Measurements from ENCODE around the gene CD274.
A peak's percentile ranks its signal among the peaks of the same experiment; 100 is the strongest.

Gene CD274

DNA sequence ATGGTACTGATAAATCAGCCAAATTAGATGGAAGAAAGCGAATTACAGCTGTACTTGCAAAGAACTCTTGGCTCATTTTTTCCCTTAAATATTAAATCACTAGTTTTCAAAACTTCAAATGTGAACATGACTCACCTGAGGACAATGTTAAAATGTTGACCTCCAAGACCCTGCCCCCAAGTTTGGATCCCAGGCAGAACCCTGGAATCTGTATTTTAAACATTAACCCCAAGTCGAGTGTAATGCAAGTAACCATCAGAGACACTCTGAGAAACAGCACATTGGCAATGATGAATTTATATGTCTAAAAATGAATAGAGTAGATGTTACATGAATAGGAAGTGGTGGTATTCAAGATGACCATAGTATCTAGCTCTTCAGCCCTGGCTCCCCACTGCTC, 2.3 kb upstream of the CD274 start:
- no peak for DNase-seq (ENCODE audit: extremely low read depth, insufficient read length)
- Histone ChIP-seq H3K36me3 (ENCODE audit: control insufficient read depth, insufficient read depth, low read length) (no peaks in the 10 kb centered on the region), H3K4me3 (replicated peaks; ENCODE audit: low read depth, low read length) (no peak overlapping the region), H3K27me3 (replicated peaks; ENCODE audit: control insufficient read depth, insufficient read depth, low read length) (no peaks in the 10 kb centered on the region)
- TF ChIP-seq, protein P1, sequence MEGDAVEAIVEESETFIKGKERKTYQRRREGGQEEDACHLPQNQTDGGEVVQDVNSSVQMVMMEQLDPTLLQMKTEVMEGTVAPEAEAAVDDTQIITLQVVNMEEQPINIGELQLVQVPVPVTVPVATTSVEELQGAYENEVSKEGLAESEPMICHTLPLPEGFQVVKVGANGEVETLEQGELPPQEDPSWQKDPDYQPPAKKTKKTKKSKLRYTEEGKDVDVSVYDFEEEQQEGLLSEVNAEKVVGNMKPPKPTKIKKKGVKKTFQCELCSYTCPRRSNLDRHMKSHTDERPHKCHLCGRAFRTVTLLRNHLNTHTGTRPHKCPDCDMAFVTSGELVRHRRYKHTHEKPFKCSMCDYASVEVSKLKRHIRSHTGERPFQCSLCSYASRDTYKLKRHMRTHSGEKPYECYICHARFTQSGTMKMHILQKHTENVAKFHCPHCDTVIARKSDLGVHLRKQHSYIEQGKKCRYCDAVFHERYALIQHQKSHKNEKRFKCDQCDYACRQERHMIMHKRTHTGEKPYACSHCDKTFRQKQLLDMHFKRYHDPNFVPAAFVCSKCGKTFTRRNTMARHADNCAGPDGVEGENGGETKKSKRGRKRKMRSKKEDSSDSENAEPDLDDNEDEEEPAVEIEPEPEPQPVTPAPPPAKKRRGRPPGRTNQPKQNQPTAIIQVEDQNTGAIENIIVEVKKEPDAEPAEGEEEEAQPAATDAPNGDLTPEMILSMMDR (IDR thresholded peaks at IDR 0.05; ENCODE audit: insufficient read depth, low read length, poor library complexity, severe bottlenecking), result no peak

GRCh38 chr9:5448461-5449435, 1.6 kb upstream of the CD274 start:
- no peak for DNase-seq (ENCODE audit: extremely low read depth, insufficient read length)
- Histone ChIP-seq H3K36me3 (ENCODE audit: control insufficient read depth, insufficient read depth, low read length) (no peaks in the 10 kb centered on the region), H3K27me3 (replicated peaks; ENCODE audit: control insufficient read depth, insufficient read depth, low read length) (no peaks in the 10 kb centered on the region), H3K4me3 (replicated peaks; ENCODE audit: low read depth, low read length) (no peak overlapping the region)
- TF ChIP-seq, protein P1 (IDR thresholded peaks at IDR 0.05; ENCODE audit: insufficient read depth, low read length, poor library complexity, severe bottlenecking), result no peak

DNA sequence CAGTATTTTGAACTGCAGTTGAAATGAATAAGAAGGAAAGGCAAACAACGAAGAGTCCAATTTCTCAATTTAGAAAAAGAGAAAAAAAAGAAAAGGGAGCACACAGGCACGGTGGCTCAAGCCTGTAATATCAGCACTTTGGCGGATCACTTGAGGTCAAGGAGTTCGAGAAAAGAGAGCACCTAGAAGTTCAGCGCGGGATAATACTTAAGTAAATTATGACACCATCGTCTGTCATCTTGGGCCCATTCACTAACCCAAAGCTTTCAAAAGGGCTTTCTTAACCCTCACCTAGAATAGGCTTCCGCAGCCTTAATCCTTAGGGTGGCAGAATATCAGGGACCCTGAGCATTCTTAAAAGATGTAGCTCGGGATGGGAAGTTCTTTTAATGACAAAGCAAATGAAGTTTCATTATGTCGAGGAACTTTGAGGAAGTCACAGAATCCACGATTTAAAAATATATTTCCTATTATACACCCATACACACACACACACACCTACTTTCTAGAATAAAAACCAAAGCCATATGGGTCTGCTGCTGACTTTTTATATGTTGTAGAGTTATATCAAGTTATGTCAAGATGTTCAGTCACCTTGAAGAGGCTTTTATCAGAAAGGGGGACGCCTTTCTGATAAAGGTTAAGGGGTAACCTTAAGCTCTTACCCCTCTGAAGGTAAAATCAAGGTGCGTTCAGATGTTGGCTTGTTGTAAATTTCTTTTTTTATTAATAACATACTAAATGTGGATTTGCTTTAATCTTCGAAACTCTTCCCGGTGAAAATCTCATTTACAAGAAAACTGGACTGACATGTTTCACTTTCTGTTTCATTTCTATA, 602 bp upstream of the CD274 start:
- Histone ChIP-seq H3K4me3 (replicated peaks; ENCODE audit: low read depth, low read length) (peak overlapping the region; percentile 81), H3K36me3 (ENCODE audit: control insufficient read depth, insufficient read depth, low read length) (no peaks in the 10 kb centered on the region), H3K27me3 (replicated peaks; ENCODE audit: control insufficient read depth, insufficient read depth, low read length) (no peaks in the 10 kb centered on the region)
- no peak for DNase-seq (ENCODE audit: extremely low read depth, insufficient read length)
- TF ChIP-seq, protein P1 (IDR thresholded peaks at IDR 0.05; ENCODE audit: insufficient read depth, low read length, poor library complexity, severe bottlenecking), result no peak

DNA sequence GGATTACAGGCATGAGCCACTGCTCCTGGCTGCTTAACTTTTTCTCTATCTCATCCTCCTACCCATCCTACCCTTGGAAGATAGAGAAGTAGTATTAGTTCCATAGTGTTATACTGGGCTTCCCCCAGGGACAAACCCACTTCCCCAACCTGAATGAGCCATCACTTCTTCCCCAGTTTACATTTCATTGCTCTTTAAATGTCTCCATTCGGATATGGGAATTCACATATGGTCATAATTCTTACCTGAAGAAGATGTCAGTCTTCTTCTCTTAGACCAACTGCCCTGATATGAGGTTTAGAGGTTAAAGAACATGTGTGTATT, 1.9 kb downstream of the CD274 start:
- no peak for DNase-seq (ENCODE audit: extremely low read depth, insufficient read length)
- Histone ChIP-seq H3K4me3 (replicated peaks; ENCODE audit: low read depth, low read length) (peak overlapping the region; percentile 81), H3K27me3 (replicated peaks; ENCODE audit: control insufficient read depth, insufficient read depth, low read length) (no peaks in the 10 kb centered on the region), H3K36me3 (ENCODE audit: control insufficient read depth, insufficient read depth, low read length) (no peaks in the 10 kb centered on the region)
- TF ChIP-seq, protein P1 (IDR thresholded peaks at IDR 0.05; ENCODE audit: insufficient read depth, low read length, poor library complexity, severe bottlenecking), result no peak

DNA sequence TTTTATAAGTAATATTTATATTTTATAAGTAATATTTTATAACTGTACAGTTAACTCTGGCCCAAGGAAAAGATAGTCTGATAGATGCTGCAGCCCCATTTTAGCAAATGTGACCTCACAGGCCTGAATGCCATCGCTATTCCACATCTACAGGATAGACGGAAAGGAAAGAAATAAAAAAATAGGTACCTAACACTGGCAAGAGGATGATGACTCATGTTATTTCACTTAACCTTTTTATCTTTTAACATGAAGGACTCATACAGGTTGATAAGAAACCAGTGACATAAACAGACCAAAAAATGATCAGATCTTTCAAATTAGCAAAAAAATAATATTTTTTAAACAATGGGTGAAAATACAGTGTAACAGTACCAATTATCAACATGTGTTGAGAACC, 2.7 kb downstream of the CD274 start:
- H3K36me3 ChIP-seq (ENCODE audit: control insufficient read depth, insufficient read depth, low read length), result no peaks in the 10 kb centered on the region; the same call in 1 of the 2 replicates
- DNase-seq (ENCODE audit: extremely low read depth, insufficient read length), result no peak
- TF ChIP-seq, protein P1 (IDR thresholded peaks at IDR 0.05; ENCODE audit: insufficient read depth, low read length, poor library complexity, severe bottlenecking), result no peak
- H3K4me3 ChIP-seq (replicated peaks; ENCODE audit: low read depth, low read length), result peak overlapping the region; percentile 81
- H3K27me3 ChIP-seq (replicated peaks; ENCODE audit: control insufficient read depth, insufficient read depth, low read length), result no peaks in the 10 kb centered on the region
